CD4-positive, alpha-beta T cell treated with Interleukin-15 for 1 hour (primary cell): ENCODE measurements around the gene SERP2.
"Not testable (repeated sequence)": the region's sequence is repeated elsewhere in the genome, so short reads cannot be mapped to it uniquely, and the experiment has no call there.

Source experiments
- DNase-seq: peaks from one replicate; pipeline ENCODE4 v3.0.0-alpha.2; 2020

Gene SERP2

GRCh38 chr13:44373601-44374347, at the start of gene SERP2:
Gene SERP2, plus strand, starts transcription at chr13:44373824. Its CDS starts 202 bp downstream, at chr13:44374026.
- DNase-seq, result no peak

- DNase-seq, result no peak
Measured at GRCh38 chr13:44326961-44327360, 46.7 kb upstream of the SERP2 start.

GRCh38 chr13:44329041-44329440, 44.6 kb upstream of the SERP2 start:
- DNase-seq, result not testable (repeated sequence)

- DNase-seq, result no peak
Measured at GRCh38 chr13:44329909-44330545, 43.6 kb upstream of the SERP2 start.

GRCh38 chr13:44331446-44331845, 42.2 kb upstream of the SERP2 start:
- no peak for DNase-seq

- no peak for DNase-seq
Measured at GRCh38 chr13:44331912-44332851, 41.4 kb upstream of the SERP2 start.

- no peak for DNase-seq
Measured at GRCh38 chr13:44333950-44334655, 39.5 kb upstream of the SERP2 start.

GRCh38 chr13:44334751-44335150, 38.9 kb upstream of the SERP2 start:
- DNase-seq, result no peak

GRCh38 chr13:44336934-44337333, 36.7 kb upstream of the SERP2 start:
- no peak for DNase-seq

- DNase-seq, result no peak
Measured at GRCh38 chr13:44337581-44337980, 36.0 kb upstream of the SERP2 start.

GRCh38 chr13:44340508-44340907, 33.1 kb upstream of the SERP2 start:
- no peak for DNase-seq

- DNase-seq, result no peak
Measured at GRCh38 chr13:44342741-44343140, 30.9 kb upstream of the SERP2 start.

- DNase-seq, result no peak
Measured at GRCh38 chr13:44346534-44346933, 27.1 kb upstream of the SERP2 start.

GRCh38 chr13:44347301-44347700, 26.3 kb upstream of the SERP2 start:
- DNase-seq, result no peak

- no peak for DNase-seq
Measured at GRCh38 chr13:44347949-44348348, 25.7 kb upstream of the SERP2 start.

GRCh38 chr13:44350775-44351504, 22.7 kb upstream of the SERP2 start:
- DNase-seq, result no peak

GRCh38 chr13:44351505-44351854, 22.1 kb upstream of the SERP2 start:
- no peak for DNase-seq

GRCh38 chr13:44352202-44352601, 21.4 kb upstream of the SERP2 start:
- no peak for DNase-seq

GRCh38 chr13:44352671-44353070, 21.0 kb upstream of the SERP2 start:
- DNase-seq, result no peak

- DNase-seq, result no peak
Measured at GRCh38 chr13:44354331-44354730, 19.3 kb upstream of the SERP2 start.

- DNase-seq, result no peak
Measured at GRCh38 chr13:44354884-44355283, 18.7 kb upstream of the SERP2 start.

- no peak for DNase-seq
Measured at GRCh38 chr13:44355621-44356020, 18.0 kb upstream of the SERP2 start.
